ENCODE data around the gene TNFSF4. TPM values are rescaled to one million over a fixed set of nuclear protein-coding genes. Genes with fewer than 3 reads are reported as not detected.
"Not testable (repeated sequence)": the region's sequence is repeated elsewhere in the genome, so short reads cannot be mapped to it uniquely, and the experiment has no call there.

The TNFSF4 gene
- total RNA-seq, 2 donors from 2014 or later = 3.3 to 6.2 TPM

- H3K4me3 ChIP-seq (ENCODE audit: low read length) = no peak overlapping the region
- Mint-ChIP-seq H3K27ac (no peak overlapping the region), H3K36me3 (ENCODE audit: low read depth) (peaks cover 3% of the 10 kb centered on the region), H3K9me3 (peaks cover 26% of the 10 kb centered on the region), H3K4me3 (no peak overlapping the region), H3K27me3 (ENCODE audit: insufficient read depth) (no peaks in the 10 kb centered on the region), H3K4me1 (no peaks in the 10 kb centered on the region)
- H3K27me3 ChIP-seq (ENCODE audit: control insufficient read depth, insufficient read depth, low read length, poor library complexity, severe bottlenecking) = no peaks in the 10 kb centered on the region
- H3K9ac ChIP-seq (ENCODE audit: extremely low read depth, low read length, poor library complexity, severe bottlenecking) = no peak overlapping the region
- TF ChIP-seq, protein P1, sequence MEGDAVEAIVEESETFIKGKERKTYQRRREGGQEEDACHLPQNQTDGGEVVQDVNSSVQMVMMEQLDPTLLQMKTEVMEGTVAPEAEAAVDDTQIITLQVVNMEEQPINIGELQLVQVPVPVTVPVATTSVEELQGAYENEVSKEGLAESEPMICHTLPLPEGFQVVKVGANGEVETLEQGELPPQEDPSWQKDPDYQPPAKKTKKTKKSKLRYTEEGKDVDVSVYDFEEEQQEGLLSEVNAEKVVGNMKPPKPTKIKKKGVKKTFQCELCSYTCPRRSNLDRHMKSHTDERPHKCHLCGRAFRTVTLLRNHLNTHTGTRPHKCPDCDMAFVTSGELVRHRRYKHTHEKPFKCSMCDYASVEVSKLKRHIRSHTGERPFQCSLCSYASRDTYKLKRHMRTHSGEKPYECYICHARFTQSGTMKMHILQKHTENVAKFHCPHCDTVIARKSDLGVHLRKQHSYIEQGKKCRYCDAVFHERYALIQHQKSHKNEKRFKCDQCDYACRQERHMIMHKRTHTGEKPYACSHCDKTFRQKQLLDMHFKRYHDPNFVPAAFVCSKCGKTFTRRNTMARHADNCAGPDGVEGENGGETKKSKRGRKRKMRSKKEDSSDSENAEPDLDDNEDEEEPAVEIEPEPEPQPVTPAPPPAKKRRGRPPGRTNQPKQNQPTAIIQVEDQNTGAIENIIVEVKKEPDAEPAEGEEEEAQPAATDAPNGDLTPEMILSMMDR (conservative IDR thresholded peaks at IDR 0.05) = no peak
- H3K36me3 ChIP-seq (ENCODE audit: control insufficient read depth, insufficient read depth, low read length) = no peaks in the 10 kb centered on the region
- H3K4me1 ChIP-seq (ENCODE audit: control insufficient read depth, insufficient read depth, low read length) = no peaks in the 10 kb centered on the region
- no peak overlapping the region for H3K27ac ChIP-seq (ENCODE audit: low read depth, low read length)
- 92% methylated on average over 2 of the region's 2 CpGs; no CpG with 5 or more reads in 1 of the 2 experiments for WGBS, 2 experiments (ENCODE audit: insufficient coverage in 1 of 2, insufficient read length in 1 of 2)
- DNase-seq = no peak
- peaks cover 11% of the 10 kb centered on the region for H3K9me3 ChIP-seq (ENCODE audit: control insufficient read depth, low read length)
Observed at GRCh38 chr1:173239058-173239457, 31.9 kb upstream of the TNFSF4 start.

- H3K4me1 ChIP-seq (ENCODE audit: control insufficient read depth, insufficient read depth, low read length) = no peaks in the 10 kb centered on the region
- H3K4me3 ChIP-seq (ENCODE audit: low read length) = no peak overlapping the region
- no peaks in the 10 kb centered on the region for H3K36me3 ChIP-seq (ENCODE audit: control insufficient read depth, insufficient read depth, low read length)
- H3K9ac ChIP-seq (ENCODE audit: extremely low read depth, low read length, poor library complexity, severe bottlenecking) = no peak overlapping the region
- WGBS, 2 experiments (ENCODE audit: insufficient coverage in 1 of 2, insufficient read length in 1 of 2) = 87 to 93% methylated on average over 2 to 4 of the region's 4 CpGs
- Mint-ChIP-seq H3K27me3 (ENCODE audit: insufficient read depth) (no peaks in the 10 kb centered on the region), H3K9me3 (peaks cover 15% of the 10 kb centered on the region), H3K4me3 (no peak overlapping the region), H3K4me1 (no peaks in the 10 kb centered on the region), H3K36me3 (ENCODE audit: low read depth) (no peaks in the 10 kb centered on the region), H3K27ac (no peak overlapping the region)
- no peaks in the 10 kb centered on the region for H3K27me3 ChIP-seq (ENCODE audit: control insufficient read depth, insufficient read depth, low read length, poor library complexity, severe bottlenecking)
- H3K9me3 ChIP-seq (ENCODE audit: control insufficient read depth, low read length) = no peaks in the 10 kb centered on the region
- no peak overlapping the region for H3K27ac ChIP-seq (ENCODE audit: low read depth, low read length)
- no peak for DNase-seq
- TF ChIP-seq, protein P1 (conservative IDR thresholded peaks at IDR 0.05) = no peak
Observed at GRCh38 chr1:173234899-173235298, 27.8 kb upstream of the TNFSF4 start.

GRCh38 chr1:173234434-173234833 lies 27.3 kb upstream of the TNFSF4 start:
- not testable (repeated sequence) for H3K36me3 Mint-ChIP-seq (ENCODE audit: low read depth); H3K9ac ChIP-seq (ENCODE audit: extremely low read depth, low read length, poor library complexity, severe bottlenecking); H3K4me3 ChIP-seq (ENCODE audit: low read length); H3K36me3 ChIP-seq (ENCODE audit: control insufficient read depth, insufficient read depth, low read length); H3K4me3 Mint-ChIP-seq; H3K27ac ChIP-seq (ENCODE audit: low read depth, low read length); H3K9me3 ChIP-seq (ENCODE audit: control insufficient read depth, low read length); H3K4me1 ChIP-seq (ENCODE audit: control insufficient read depth, insufficient read depth, low read length); DNase-seq; H3K4me1 Mint-ChIP-seq; H3K27ac Mint-ChIP-seq; H3K27me3 ChIP-seq (ENCODE audit: control insufficient read depth, insufficient read depth, low read length, poor library complexity, severe bottlenecking); H3K27me3 Mint-ChIP-seq (ENCODE audit: insufficient read depth)
- peaks cover 19% of the 10 kb centered on the region for H3K9me3 Mint-ChIP-seq
- WGBS, 2 experiments (ENCODE audit: insufficient coverage in 1 of 2, insufficient read length in 1 of 2) = 100% methylated on average over 1 of the region's 3 CpGs; no CpG with 5 or more reads in 1 of the 2 experiments

DNA sequence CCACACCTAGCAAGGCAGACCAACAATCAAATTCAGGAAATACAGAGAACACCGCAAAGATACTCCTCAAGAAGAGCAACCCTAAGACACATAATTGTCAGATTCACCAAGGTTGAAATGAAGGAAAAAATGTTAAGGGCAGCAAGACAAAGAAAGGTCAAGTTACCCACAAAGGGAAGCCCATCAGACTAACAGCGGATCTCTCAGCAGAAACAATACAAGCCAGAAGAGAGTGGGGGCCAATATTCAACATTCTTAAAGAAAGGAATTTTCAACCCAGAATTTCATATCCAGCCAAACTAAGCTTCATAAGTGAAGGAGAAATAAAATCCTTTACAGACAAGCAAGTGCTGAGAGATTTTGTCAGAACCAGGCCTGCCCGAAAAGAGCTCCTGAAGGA lies 21.9 kb upstream of the TNFSF4 start:
- H3K27me3 ChIP-seq (ENCODE audit: control insufficient read depth, insufficient read depth, low read length, poor library complexity, severe bottlenecking); H3K36me3 Mint-ChIP-seq (ENCODE audit: low read depth); H3K4me3 Mint-ChIP-seq; H3K4me3 ChIP-seq (ENCODE audit: low read length); H3K4me1 Mint-ChIP-seq; H3K4me1 ChIP-seq (ENCODE audit: control insufficient read depth, insufficient read depth, low read length); H3K9ac ChIP-seq (ENCODE audit: extremely low read depth, low read length, poor library complexity, severe bottlenecking); H3K27ac ChIP-seq (ENCODE audit: low read depth, low read length); DNase-seq; H3K27ac Mint-ChIP-seq; H3K27me3 Mint-ChIP-seq (ENCODE audit: insufficient read depth); H3K36me3 ChIP-seq (ENCODE audit: control insufficient read depth, insufficient read depth, low read length): not testable (repeated sequence)
- 83 to 98% methylated on average over 1 to 2 of the region's 3 CpGs for WGBS, 2 experiments (ENCODE audit: insufficient coverage in 1 of 2, insufficient read length in 1 of 2)
- peaks cover 20% of the 10 kb centered on the region for H3K9me3 ChIP-seq (ENCODE audit: control insufficient read depth, low read length)
- H3K9me3 Mint-ChIP-seq = peaks cover 48% of the 10 kb centered on the region
